CD4-positive, alpha-beta T cell treated with Interleukin-6 for 4 hours (primary cell): ENCODE results near the gene DDX56.
"Not testable (repeated sequence)": the region's sequence is repeated elsewhere in the genome, so short reads cannot be mapped to it uniquely, and the experiment has no call there.

ENCODE experiments used
- DNase-seq: peaks from one replicate; pipeline ENCODE4 v3.0.0-alpha.2; 2020; ENCODE audit warnings: mixed read lengths

Gene DDX56

GRCh38 chr7:44595934-44596635, 22.4 kb upstream of the DDX56 start:
- DNase-seq: no peak

- no peak for DNase-seq
Measured at GRCh38 chr7:44590910-44591309, 17.2 kb upstream of the DDX56 start.

- peak; percentile 76 for DNase-seq
Measured at GRCh38 chr7:44587843-44588711, 14.4 kb upstream of the DDX56 start.

GRCh38 chr7:44583146-44583865, 9.6 kb upstream of the DDX56 start:
- DNase-seq: no peak

- DNase-seq: peak; percentile 100
Measured at GRCh38 chr7:44581879-44582603, 8.3 kb upstream of the DDX56 start, which contains the start of gene TMED4. Gene TMED4 (minus strand): TSS chr7:44582231. CDS start chr7:44582206, 25 bp downstream.

GRCh38 chr7:44580945-44581878, 7.5 kb upstream of the DDX56 start:
- DNase-seq: peak; percentile 53

- no peak for DNase-seq
Measured at GRCh38 chr7:44576228-44576627, 2.5 kb upstream of the DDX56 start.

- no peak for DNase-seq
Measured at GRCh38 chr7:44575054-44575453, 1.3 kb upstream of the DDX56 start.

GRCh38 chr7:44574287-44574872, 672 bp upstream of the DDX56 start:
- DNase-seq: no peak

GRCh38 chr7:44572771-44573170, 937 bp downstream of the DDX56 start:
- DNase-seq: no peak

GRCh38 chr7:44569959-44570358, 3.7 kb downstream of the DDX56 start:
- DNase-seq: no peak

- no peak for DNase-seq
Measured at GRCh38 chr7:44568771-44569560, 4.7 kb downstream of the DDX56 start.

GRCh38 chr7:44567884-44568283, 5.8 kb downstream of the DDX56 start:
- no peak for DNase-seq

- no peak for DNase-seq
Measured at GRCh38 chr7:44566680-44567079, 7.0 kb downstream of the DDX56 start.

- no peak for DNase-seq
Measured at GRCh38 chr7:44565795-44566559, 7.7 kb downstream of the DDX56 start.

- peak; percentile 65 for DNase-seq
Measured at GRCh38 chr7:44565097-44565794, 8.5 kb downstream of the DDX56 start.

- DNase-seq: no peak
Measured at GRCh38 chr7:44564606-44565005, 9.1 kb downstream of the DDX56 start.

GRCh38 chr7:44563171-44563679, 10.5 kb downstream of the DDX56 start:
- no peak for DNase-seq

- DNase-seq: not testable (repeated sequence)
Measured at GRCh38 chr7:44562622-44562962, 11.1 kb downstream of the DDX56 start.
